ENCODE measurements around the gene LONRF2.

DNA sequence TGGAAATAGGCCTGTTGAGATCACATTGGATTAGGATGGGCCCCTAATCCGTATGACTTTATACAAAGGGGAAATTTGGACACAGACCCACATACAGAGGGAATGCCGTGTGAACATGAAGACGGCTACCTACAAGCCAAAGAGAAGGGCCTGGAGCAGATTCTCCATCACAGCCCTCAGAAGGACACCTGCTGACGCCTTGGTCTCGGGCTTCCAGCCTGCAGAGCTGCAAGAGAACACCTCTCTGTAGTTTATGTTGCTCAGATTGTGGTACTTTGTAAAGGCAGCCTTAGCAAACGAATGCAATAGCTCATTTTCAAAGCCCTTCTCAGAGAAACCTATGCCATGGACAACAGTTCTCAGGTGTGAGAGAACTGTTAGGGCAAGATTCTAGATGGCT, 86.1 kb downstream of the LONRF2 start:
- TF ChIP-seq, protein P1, sequence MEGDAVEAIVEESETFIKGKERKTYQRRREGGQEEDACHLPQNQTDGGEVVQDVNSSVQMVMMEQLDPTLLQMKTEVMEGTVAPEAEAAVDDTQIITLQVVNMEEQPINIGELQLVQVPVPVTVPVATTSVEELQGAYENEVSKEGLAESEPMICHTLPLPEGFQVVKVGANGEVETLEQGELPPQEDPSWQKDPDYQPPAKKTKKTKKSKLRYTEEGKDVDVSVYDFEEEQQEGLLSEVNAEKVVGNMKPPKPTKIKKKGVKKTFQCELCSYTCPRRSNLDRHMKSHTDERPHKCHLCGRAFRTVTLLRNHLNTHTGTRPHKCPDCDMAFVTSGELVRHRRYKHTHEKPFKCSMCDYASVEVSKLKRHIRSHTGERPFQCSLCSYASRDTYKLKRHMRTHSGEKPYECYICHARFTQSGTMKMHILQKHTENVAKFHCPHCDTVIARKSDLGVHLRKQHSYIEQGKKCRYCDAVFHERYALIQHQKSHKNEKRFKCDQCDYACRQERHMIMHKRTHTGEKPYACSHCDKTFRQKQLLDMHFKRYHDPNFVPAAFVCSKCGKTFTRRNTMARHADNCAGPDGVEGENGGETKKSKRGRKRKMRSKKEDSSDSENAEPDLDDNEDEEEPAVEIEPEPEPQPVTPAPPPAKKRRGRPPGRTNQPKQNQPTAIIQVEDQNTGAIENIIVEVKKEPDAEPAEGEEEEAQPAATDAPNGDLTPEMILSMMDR (IDR thresholded peaks at IDR 0.05; ENCODE audit: low read depth, low read length): no peak
- no peak for TF ChIP-seq EZH2phosphoT487 (IDR thresholded peaks at IDR 0.05; ENCODE audit: low read depth)

Data from OCI-LY3 (cell line).